GM23338 (cell line): Measurements from ENCODE around the gene PITX1. TPM values are rescaled to one million over a fixed set of nuclear protein-coding genes. Genes with fewer than 3 reads are reported as not detected.

Experiments used
- ATAC-seq: fragments of 200-7000 bp; cut with Tn5 transposase; 3 replicates; pipeline ENCODE4 v1.9.1; 2020
- DNase-seq: peaks from one replicate; pipeline ENCODE4 v3.0.0-alpha.2; 2015; ENCODE audit warnings: low spot score
- H2AFZ ChIP-seq: fragments of 200-600 bp; sonication (generic); 2 replicates; pipeline ENCODE4 v1.8.0; 2016; ENCODE audit warnings: antibody characterized with exemption, mild to moderate bottlenecking, moderate library complexity
- H3F3A ChIP-seq: fragments of 200-600 bp; sonication (generic); replicated peaks from 2 replicates; pipeline ENCODE4 v1.8.0; 2017; ENCODE audit warnings: antibody characterized with exemption, mixed run types, low read depth
- H3K27ac ChIP-seq: fragments of 200-600 bp; sonication (generic); 2 replicates; pipeline ENCODE4 v1.6.1; 2016; ENCODE audit warnings: low read depth
- H3K27me3 ChIP-seq: fragments of 200-600 bp; sonication (generic); 2 replicates; pipeline ENCODE4 v1.8.0; 2016; ENCODE audit warnings: mild to moderate bottlenecking, mixed run types, moderate library complexity; ENCODE audit not compliant: insufficient read depth
- H3K36me3 ChIP-seq: fragments of 200-600 bp; sonication (generic); 2 replicates; pipeline ENCODE4 v1.8.0; 2016; ENCODE audit warnings: mild to moderate bottlenecking; ENCODE audit not compliant: insufficient read depth
- H3K4me1 ChIP-seq: fragments of 200-600 bp; sonication (generic); 2 replicates; pipeline ENCODE4 v1.8.0; 2016; ENCODE audit warnings: mild to moderate bottlenecking, moderate library complexity; ENCODE audit not compliant: insufficient read depth
- H3K4me2 ChIP-seq: fragments of 200-600 bp; sonication (generic); 2 replicates; pipeline ENCODE4 v1.7.1; 2017; ENCODE audit warnings: mixed run types
- H3K4me3 ChIP-seq: fragments of 200-600 bp; sonication (generic); 2 replicates; pipeline ENCODE4 v1.6.1; 2016; ENCODE audit warnings: mixed run types
- H3K79me2 ChIP-seq: fragments of 200-600 bp; sonication (generic); replicated peaks from 2 replicates; pipeline ENCODE4 v1.8.0; 2017; ENCODE audit warnings: mild to moderate bottlenecking; ENCODE audit not compliant: insufficient read depth
- H3K9me2 ChIP-seq: fragments of 200-600 bp; sonication (generic); 2 replicates; pipeline ENCODE4 v1.8.0; 2017; ENCODE audit not compliant: insufficient read depth
- H4K20me1 ChIP-seq: fragments of 200-600 bp; sonication (generic); replicated peaks from 2 replicates; pipeline ENCODE4 v1.8.0; 2017; ENCODE audit warnings: mild to moderate bottlenecking; ENCODE audit not compliant: insufficient read depth
- H3K27ac Mint-ChIP-seq: 2 replicates; pipeline ENCODE4 v1.8.0; 2020; ENCODE audit warnings: inconsistent platforms, mild to moderate bottlenecking, moderate library complexity, mixed read lengths
- H3K27me3 Mint-ChIP-seq: 3 replicates; pipeline ENCODE4 v1.8.0; 2022; ENCODE audit warnings: low read depth, mild to moderate bottlenecking, moderate library complexity, mixed read lengths, inconsistent platforms; ENCODE audit not compliant: insufficient read depth, poor library complexity
- H3K36me3 Mint-ChIP-seq: 3 replicates; pipeline ENCODE4 v1.8.0; 2021; ENCODE audit warnings: low read depth, mild to moderate bottlenecking, inconsistent platforms, moderate library complexity, mixed read lengths
- H3K4me1 Mint-ChIP-seq: 3 replicates; pipeline ENCODE4 v1.8.0; 2020; ENCODE audit warnings: mild to moderate bottlenecking, inconsistent platforms, mixed read lengths
- H3K4me3 Mint-ChIP-seq: 3 replicates; pipeline ENCODE4 v1.8.0; 2021; ENCODE audit warnings: moderate library complexity, mild to moderate bottlenecking, inconsistent platforms, mixed read lengths
- H3K9me3 Mint-ChIP-seq: 3 replicates; pipeline ENCODE4 v1.8.0; 2020; ENCODE audit warnings: moderate library complexity, mild to moderate bottlenecking, inconsistent platforms, mixed read lengths
- EZH2 ChIP-seq: fragments of 200-600 bp; sonication (generic); IDR thresholded peaks from one replicate; pipeline ENCODE4 v1.8.0; 2017; ENCODE audit warnings: antibody characterized with exemption, mild to moderate bottlenecking, low read depth; ENCODE audit not compliant: unreplicated experiment
- EZH2phosphoT487 ChIP-seq: fragments of 200-600 bp; sonication (generic); IDR thresholded peaks from one replicate; pipeline ENCODE4 v1.8.1; 2018; ENCODE audit warnings: antibody characterized with exemption; ENCODE audit not compliant: unreplicated experiment
- JUNB ChIP-seq: IDR thresholded peaks from one replicate; pipeline ENCODE4 v1.6.1; 2016; ENCODE audit warnings: antibody characterized with exemption; ENCODE audit not compliant: unreplicated experiment
- NANOG ChIP-seq: IDR thresholded peaks from 2 replicates; pipeline ENCODE4 v1.6.1; 2016; ENCODE audit warnings: antibody characterized with exemption, borderline replicate concordance
- STAT1 ChIP-seq: IDR thresholded peaks from one replicate; pipeline ENCODE4 v1.6.1; 2016; ENCODE audit warnings: antibody characterized with exemption; ENCODE audit not compliant: unreplicated experiment
- ZNF114 ChIP-seq: fragments of 250-450 bp; sonication (Bioruptor Pico); IDR thresholded peaks from 2 replicates; pipeline ENCODE4 v1.5.0; 2020; ENCODE audit warnings: mild to moderate bottlenecking, moderate library complexity
- ZNF331 ChIP-seq: fragments of 250-450 bp; sonication (Bioruptor Pico); IDR thresholded peaks from 2 replicates; pipeline ENCODE4 v1.5.0; 2020; ENCODE audit warnings: low read depth, mild to moderate bottlenecking, moderate library complexity
- polyA plus RNA-seq: library from polyadenylated mRNA; unstranded; fragments of >200 nt; fragmentation: Nextera tagmentation; extraction: Ambion mirVana; gene quantifications from 2 replicates; pipeline ENCODE4 v1.2.1, GENCODE V29; 2016
- total RNA-seq: library from RNA; depleted of rRNA; stranded (reverse); fragments of >200 nt; shearing (Covaris generic); gene quantifications from 2 replicates; pipeline ENCODE4 v1.2.3, GENCODE V29; 2014
- TF ChIP-seq, protein P1 (sequence below), 2 experiments: fragments of 200-600 bp in 1 of 2; sonication (generic) in 1 of 2; conservative IDR thresholded peaks; 2 replicates each; pipeline versions ENCODE4 v1.5.1 to v1.6.1; 2016 to 2017; ENCODE audit warnings: antibody characterized with exemption in 2 of 2, low read depth in 2 of 2, mild to moderate bottlenecking in 2 of 2, moderate library complexity in 1 of 2
- TF ChIP-seq, protein P2 (sequence below): fragments of 250-450 bp; sonication (Bioruptor Pico); IDR thresholded peaks from 2 replicates; pipeline ENCODE4 v1.5.0; 2020; ENCODE audit warnings: mild to moderate bottlenecking, moderate library complexity
- TF ChIP-seq, protein P3 (sequence below): IDR thresholded peaks from 2 replicates; pipeline ENCODE4 v1.6.1; 2016; ENCODE audit warnings: antibody characterized with exemption

PITX1 gene
- total and polyA plus RNA-seq, 2 experiments from 2014 or later, result not detected

DNA sequence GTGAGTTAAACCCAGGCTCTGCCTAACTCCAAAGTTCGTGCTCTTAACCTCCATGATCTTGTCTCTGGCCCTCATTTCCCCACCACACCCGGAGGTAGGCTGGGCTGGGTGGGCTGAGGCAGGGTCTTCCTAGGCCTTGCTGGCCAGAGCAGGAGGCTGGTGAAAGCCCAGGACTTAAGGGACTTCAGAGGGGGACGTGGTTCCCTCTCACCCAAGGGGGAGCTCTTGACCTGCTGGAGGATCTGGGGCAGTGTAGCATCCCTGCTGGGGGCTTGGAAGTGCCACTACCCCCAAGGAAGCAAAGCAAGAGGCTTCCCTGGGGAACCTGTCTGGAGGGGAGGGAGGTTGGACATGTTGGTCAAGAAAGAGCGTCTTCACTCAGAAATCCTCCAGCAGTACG lies 14.7 kb downstream of the PITX1 start:
- ATAC-seq, result peak; percentile 31; the same call in 2 of the 3 replicates

DNA sequence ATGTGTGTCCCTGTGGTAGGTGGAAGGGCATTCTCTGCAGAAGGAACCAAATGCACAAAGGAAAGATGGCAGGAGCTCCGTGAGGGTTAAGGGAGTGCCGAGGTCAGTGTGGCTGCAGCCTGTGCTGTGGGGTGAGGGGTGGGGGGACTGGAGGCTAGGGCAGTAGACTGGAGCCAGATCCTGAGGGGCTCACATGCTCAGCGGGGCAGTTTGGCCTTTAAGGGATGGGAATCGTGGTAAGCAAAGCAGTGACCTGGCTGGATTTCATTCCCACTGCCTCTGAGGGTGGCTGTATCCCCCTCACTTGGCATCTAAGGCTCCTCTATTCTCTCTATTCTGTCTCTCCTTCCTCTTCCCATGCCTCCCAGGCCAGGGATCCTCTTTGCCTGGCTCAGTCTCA lies 15.6 kb downstream of the PITX1 start:
- Histone ChIP-seq H3K27ac (no peak overlapping the region), H2AFZ (no peak overlapping the region), H3K4me3 (no peak overlapping the region), H3K4me2 (no peak overlapping the region), H3K79me2 (no peaks in the 10 kb centered on the region), H3F3A (no peaks in the 10 kb centered on the region), H3K36me3 (no peaks in the 10 kb centered on the region), H3K4me1 (no peaks in the 10 kb centered on the region), H3K9me2 (no peaks in the 10 kb centered on the region), H3K27me3 (0 out of 2 replicates have a peak, but pooled peaks cover 4% of the 10 kb centered on the region), H4K20me1 (no peaks in the 10 kb centered on the region)
- Mint-ChIP-seq H3K9me3 (no peaks in the 10 kb centered on the region), H3K27ac (no peak overlapping the region), H3K4me3 (no peak overlapping the region), H3K27me3 (peaks cover 22% of the 10 kb centered on the region), H3K36me3 (no peaks in the 10 kb centered on the region; the same call in 2 of the 3 replicates), H3K4me1 (peaks cover 5% of the 10 kb centered on the region)
- DNase-seq (no peak), ATAC-seq (no peak)
- TF ChIP-seq NANOG (no peak), EZH2 (no peak), ZNF331 (CRISPR knock-in tag) (no peak)
- TF ChIP-seq, protein P1, sequence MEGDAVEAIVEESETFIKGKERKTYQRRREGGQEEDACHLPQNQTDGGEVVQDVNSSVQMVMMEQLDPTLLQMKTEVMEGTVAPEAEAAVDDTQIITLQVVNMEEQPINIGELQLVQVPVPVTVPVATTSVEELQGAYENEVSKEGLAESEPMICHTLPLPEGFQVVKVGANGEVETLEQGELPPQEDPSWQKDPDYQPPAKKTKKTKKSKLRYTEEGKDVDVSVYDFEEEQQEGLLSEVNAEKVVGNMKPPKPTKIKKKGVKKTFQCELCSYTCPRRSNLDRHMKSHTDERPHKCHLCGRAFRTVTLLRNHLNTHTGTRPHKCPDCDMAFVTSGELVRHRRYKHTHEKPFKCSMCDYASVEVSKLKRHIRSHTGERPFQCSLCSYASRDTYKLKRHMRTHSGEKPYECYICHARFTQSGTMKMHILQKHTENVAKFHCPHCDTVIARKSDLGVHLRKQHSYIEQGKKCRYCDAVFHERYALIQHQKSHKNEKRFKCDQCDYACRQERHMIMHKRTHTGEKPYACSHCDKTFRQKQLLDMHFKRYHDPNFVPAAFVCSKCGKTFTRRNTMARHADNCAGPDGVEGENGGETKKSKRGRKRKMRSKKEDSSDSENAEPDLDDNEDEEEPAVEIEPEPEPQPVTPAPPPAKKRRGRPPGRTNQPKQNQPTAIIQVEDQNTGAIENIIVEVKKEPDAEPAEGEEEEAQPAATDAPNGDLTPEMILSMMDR (conservative IDR thresholded peaks at IDR 0.05; ENCODE audit: low read depth in 2 of 2), result no peak
- TF ChIP-seq, protein P2, sequence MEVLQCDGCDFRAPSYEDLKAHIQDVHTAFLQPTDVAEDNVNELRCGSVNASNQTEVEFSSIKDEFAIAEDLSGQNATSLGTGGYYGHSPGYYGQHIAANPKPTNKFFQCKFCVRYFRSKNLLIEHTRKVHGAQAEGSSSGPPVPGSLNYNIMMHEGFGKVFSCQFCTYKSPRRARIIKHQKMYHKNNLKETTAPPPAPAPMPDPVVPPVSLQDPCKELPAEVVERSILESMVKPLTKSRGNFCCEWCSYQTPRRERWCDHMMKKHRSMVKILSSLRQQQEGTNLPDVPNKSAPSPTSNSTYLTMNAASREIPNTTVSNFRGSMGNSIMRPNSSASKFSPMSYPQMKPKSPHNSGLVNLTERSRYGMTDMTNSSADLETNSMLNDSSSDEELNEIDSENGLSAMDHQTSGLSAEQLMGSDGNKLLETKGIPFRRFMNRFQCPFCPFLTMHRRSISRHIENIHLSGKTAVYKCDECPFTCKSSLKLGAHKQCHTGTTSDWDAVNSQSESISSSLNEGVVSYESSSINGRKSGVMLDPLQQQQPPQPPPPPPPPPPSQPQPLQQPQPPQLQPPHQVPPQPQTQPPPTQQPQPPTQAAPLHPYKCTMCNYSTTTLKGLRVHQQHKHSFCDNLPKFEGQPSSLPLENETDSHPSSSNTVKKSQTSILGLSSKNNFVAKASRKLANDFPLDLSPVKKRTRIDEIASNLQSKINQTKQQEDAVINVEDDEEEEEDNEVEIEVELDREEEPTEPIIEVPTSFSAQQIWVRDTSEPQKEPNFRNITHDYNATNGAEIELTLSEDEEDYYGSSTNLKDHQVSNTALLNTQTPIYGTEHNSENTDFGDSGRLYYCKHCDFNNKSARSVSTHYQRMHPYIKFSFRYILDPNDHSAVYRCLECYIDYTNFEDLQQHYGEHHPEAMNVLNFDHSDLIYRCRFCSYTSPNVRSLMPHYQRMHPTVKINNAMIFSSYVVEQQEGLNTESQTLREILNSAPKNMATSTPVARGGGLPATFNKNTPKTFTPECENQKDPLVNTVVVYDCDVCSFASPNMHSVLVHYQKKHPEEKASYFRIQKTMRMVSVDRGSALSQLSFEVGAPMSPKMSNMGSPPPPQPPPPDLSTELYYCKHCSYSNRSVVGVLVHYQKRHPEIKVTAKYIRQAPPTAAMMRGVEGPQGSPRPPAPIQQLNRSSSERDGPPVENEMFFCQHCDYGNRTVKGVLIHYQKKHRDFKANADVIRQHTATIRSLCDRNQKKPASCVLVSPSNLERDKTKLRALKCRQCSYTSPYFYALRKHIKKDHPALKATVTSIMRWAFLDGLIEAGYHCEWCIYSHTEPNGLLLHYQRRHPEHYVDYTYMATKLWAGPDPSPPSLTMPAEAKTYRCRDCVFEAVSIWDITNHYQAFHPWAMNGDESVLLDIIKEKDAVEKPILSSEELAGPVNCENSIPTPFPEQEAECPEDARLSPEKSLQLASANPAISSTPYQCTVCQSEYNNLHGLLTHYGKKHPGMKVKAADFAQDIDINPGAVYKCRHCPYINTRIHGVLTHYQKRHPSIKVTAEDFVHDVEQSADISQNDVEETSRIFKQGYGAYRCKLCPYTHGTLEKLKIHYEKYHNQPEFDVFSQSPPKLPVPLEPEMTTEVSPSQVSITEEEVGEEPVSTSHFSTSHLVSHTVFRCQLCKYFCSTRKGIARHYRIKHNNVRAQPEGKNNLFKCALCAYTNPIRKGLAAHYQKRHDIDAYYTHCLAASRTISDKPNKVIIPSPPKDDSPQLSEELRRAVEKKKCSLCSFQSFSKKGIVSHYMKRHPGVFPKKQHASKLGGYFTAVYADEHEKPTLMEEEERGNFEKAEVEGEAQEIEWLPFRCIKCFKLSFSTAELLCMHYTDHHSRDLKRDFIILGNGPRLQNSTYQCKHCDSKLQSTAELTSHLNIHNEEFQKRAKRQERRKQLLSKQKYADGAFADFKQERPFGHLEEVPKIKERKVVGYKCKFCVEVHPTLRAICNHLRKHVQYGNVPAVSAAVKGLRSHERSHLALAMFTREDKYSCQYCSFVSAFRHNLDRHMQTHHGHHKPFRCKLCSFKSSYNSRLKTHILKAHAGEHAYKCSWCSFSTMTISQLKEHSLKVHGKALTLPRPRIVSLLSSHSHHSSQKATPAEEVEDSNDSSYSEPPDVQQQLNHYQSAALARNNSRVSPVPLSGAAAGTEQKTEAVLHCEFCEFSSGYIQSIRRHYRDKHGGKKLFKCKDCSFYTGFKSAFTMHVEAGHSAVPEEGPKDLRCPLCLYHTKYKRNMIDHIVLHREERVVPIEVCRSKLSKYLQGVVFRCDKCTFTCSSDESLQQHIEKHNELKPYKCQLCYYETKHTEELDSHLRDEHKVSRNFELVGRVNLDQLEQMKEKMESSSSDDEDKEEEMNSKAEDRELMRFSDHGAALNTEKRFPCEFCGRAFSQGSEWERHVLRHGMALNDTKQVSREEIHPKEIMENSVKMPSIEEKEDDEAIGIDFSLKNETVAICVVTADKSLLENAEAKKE, result no peak

More for the DNA sequence above, 14.7 kb downstream of the PITX1 start:
- Histone ChIP-seq H3K36me3 (no peaks in the 10 kb centered on the region), H3K4me1 (no peaks in the 10 kb centered on the region), H3F3A (no peaks in the 10 kb centered on the region), H2AFZ (no peak overlapping the region), H4K20me1 (no peaks in the 10 kb centered on the region), H3K27ac (no peak overlapping the region), H3K4me3 (no peak overlapping the region), H3K4me2 (no peak overlapping the region), H3K9me2 (no peaks in the 10 kb centered on the region), H3K27me3 (peaks cover 10% of the 10 kb centered on the region; the same call in 1 of the 2 replicates), H3K79me2 (no peaks in the 10 kb centered on the region)
- Mint-ChIP-seq H3K9me3 (no peaks in the 10 kb centered on the region), H3K27me3 (peaks cover 22% of the 10 kb centered on the region), H3K36me3 (no peaks in the 10 kb centered on the region; the same call in 2 of the 3 replicates), H3K27ac (no peak overlapping the region), H3K4me1 (peaks cover 2% of the 10 kb centered on the region; the same call in 2 of the 3 replicates), H3K4me3 (no peak overlapping the region)
- no peak for TF ChIP-seq ZNF114
- TF ChIP-seq, protein P1 (conservative IDR thresholded peaks at IDR 0.05; ENCODE audit: low read depth in 2 of 2), result peak in 1 of 2 experiments; percentile 58; a peak in 2 of 4 replicates
- no peak for TF ChIP-seq EZH2
- no peak for TF ChIP-seq STAT1
- TF ChIP-seq, protein P3, sequence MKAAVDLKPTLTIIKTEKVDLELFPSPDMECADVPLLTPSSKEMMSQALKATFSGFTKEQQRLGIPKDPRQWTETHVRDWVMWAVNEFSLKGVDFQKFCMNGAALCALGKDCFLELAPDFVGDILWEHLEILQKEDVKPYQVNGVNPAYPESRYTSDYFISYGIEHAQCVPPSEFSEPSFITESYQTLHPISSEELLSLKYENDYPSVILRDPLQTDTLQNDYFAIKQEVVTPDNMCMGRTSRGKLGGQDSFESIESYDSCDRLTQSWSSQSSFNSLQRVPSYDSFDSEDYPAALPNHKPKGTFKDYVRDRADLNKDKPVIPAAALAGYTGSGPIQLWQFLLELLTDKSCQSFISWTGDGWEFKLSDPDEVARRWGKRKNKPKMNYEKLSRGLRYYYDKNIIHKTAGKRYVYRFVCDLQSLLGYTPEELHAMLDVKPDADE, result no peak
- no peak for TF ChIP-seq EZH2phosphoT487
- TF ChIP-seq JUNB, result no peak
- peak; percentile 23 for DNase-seq
